K562 (cell line): Measurements from ENCODE around the gene RIN3. TPM values are rescaled to one million over a fixed set of nuclear protein-coding genes. Genes with fewer than 3 reads are reported as not detected.

Experiments used
- ATAC-seq: fragments of 200-7000 bp; cut with Tn5 transposase; 3 replicates; pipeline ENCODE4 v1.9.1; 2020; ENCODE audit warnings: moderate library complexity
- BruUV-seq: library from RNA; stranded (reverse); fragments of 400-500 nt; replicated peaks from 2 replicates; lab custom pipeline; 2021; lab: Mats Ljungman, UMichigan
- CTCF ChIA-PET: fragments of 300-600 bp; formaldehyde crosslinking; extraction: SDS; loops from one replicate; lab custom pipeline; 2021; ENCODE audit warnings: low intra/inter-chr PET ratio; lab: Yijun Ruan, JAX
- POLR2A ChIA-PET: fragments of 300-600, 350-650 bp; sonication (Branson Sonifier 250); formaldehyde crosslinking; extraction: SDS; loops from one replicate; lab custom pipeline; 2021; ENCODE audit warnings: antibody characterized with exemption, inconsistent platforms; lab: Yijun Ruan, JAX
- DNase-seq, 4 experiments: peaks; one replicate each; pipeline versions ENCODE4 v3.0.0 to v3.0.0-alpha.2; 2011 to 2018; ENCODE audit warnings: low spot score in 3 of 4, mixed read lengths in 3 of 4; ENCODE audit errors: extremely low read depth in 1 of 4
- FAIRE-seq: peaks from 2 replicates; lab custom pipeline; 2011; peaks lifted over from hg19 to GRCh38; lab: Jason Lieb, UNC
- H2AFZ ChIP-seq: 2 replicates; pipeline ENCODE4 v1.6.0; 2011; ENCODE audit warnings: low read depth, low read length, control low read depth, inconsistent platforms
- H3K27ac ChIP-seq: fragments of 200-600 bp; 3 replicates; pipeline ENCODE4 v1.8.0; 2011; ENCODE audit warnings: low read depth, mild to moderate bottlenecking, control low read depth, inconsistent platforms, low read length, moderate library complexity, mixed read lengths; ENCODE audit errors: extremely low read depth
- H3K27me3 ChIP-seq, 2 experiments: fragments of 300-600 bp in 1 of 2; 2 replicates in 1 of 2; 3 replicates in 1 of 2; pipeline versions ENCODE4 v1.6.0 to v1.8.0; 2011; ENCODE audit warnings: inconsistent platforms in 2 of 2, low read length in 2 of 2, mild to moderate bottlenecking in 1 of 2, mixed read lengths in 1 of 2, moderate library complexity in 1 of 2; ENCODE audit not compliant: control insufficient read depth in 2 of 2, insufficient read depth in 2 of 2
- H3K36me3 ChIP-seq: fragments of 300-600 bp; 3 replicates; pipeline ENCODE4 v1.8.0; 2011; ENCODE audit warnings: mild to moderate bottlenecking, low read length, inconsistent platforms; ENCODE audit not compliant: control insufficient read depth, insufficient read depth
- H3K4me1 ChIP-seq, 2 experiments: fragments of 200-600 bp in 1 of 2; replicated peaks in 1 of 2; 2 replicates in 1 of 2; 3 replicates in 1 of 2; pipeline versions ENCODE4 v1.5.1 to v1.8.0; 2011; ENCODE audit warnings: inconsistent platforms in 2 of 2, low read length in 2 of 2, mild to moderate bottlenecking in 1 of 2, mixed read lengths in 1 of 2, moderate library complexity in 1 of 2; ENCODE audit not compliant: control insufficient read depth in 2 of 2, insufficient read depth in 2 of 2
- H3K4me2 ChIP-seq: 2 replicates; pipeline ENCODE4 v1.6.1; 2011; ENCODE audit warnings: low read length, control low read depth, inconsistent platforms, mixed read lengths; ENCODE audit not compliant: insufficient read depth
- H3K4me3 ChIP-seq: fragments of 200-600 bp; sonication (generic), shearing (Covaris generic); 2 replicates; pipeline ENCODE4 v1.5.1; 2016; ENCODE audit warnings: control low read depth, inconsistent platforms
- H3K79me2 ChIP-seq: fragments of 200-600 bp; 3 replicates; pipeline ENCODE4 v1.8.0; 2011; ENCODE audit warnings: low read length, inconsistent platforms; ENCODE audit not compliant: control insufficient read depth, insufficient read depth
- H3K9ac ChIP-seq, 2 experiments: 2 replicates each; pipeline versions ENCODE4 v1.6.0 to v1.6.1; 2011; ENCODE audit warnings: low read depth in 2 of 2, low read length in 2 of 2, control low read depth in 1 of 2, inconsistent platforms in 1 of 2, mild to moderate bottlenecking in 1 of 2, mixed read lengths in 1 of 2; ENCODE audit not compliant: insufficient read depth in 1 of 2
- H3K9me1 ChIP-seq: one replicate; pipeline ENCODE4 v1.6.0; 2011; ENCODE audit warnings: inconsistent platforms, mild to moderate bottlenecking, low read length, moderate library complexity; ENCODE audit not compliant: control insufficient read depth, insufficient read depth
- H3K9me3 ChIP-seq: replicated peaks from 2 replicates; pipeline ENCODE4 v1.5.1; 2011; ENCODE audit warnings: low read depth, low read length, inconsistent platforms; ENCODE audit not compliant: control insufficient read depth, insufficient read depth
- H4K20me1 ChIP-seq: replicated peaks from 2 replicates; pipeline ENCODE4 v1.6.1; 2011; ENCODE audit warnings: low read length, inconsistent platforms, mixed read lengths; ENCODE audit not compliant: control insufficient read depth, insufficient read depth
- CREM ChIP-seq: IDR thresholded peaks from 2 replicates; pipeline ENCODE4 v1.6.1; 2014; ENCODE audit warnings: antibody characterized with exemption, low read depth
- DNMT1 ChIP-seq: fragments of 450-650 bp; IDR thresholded peaks from 2 replicates; pipeline ENCODE4 v1.6.1; 2016; ENCODE audit warnings: antibody characterized with exemption, mild to moderate bottlenecking
- PHF20 ChIP-seq: fragments of 450-650 bp; IDR thresholded peaks from 2 replicates; pipeline ENCODE4 v1.6.1; 2018; ENCODE audit not compliant: partially characterized antibody
- TCF7L2 ChIP-seq: fragments of 150-350 bp; IDR thresholded peaks from 2 replicates; pipeline ENCODE4 v1.6.1; 2016; ENCODE audit warnings: low read depth, mild to moderate bottlenecking, low read length, moderate library complexity
- ZFP36 ChIP-seq: fragments of 150-350 bp; IDR thresholded peaks from 2 replicates; pipeline ENCODE4 v1.6.1; 2018; ENCODE audit warnings: low read length, low read depth; ENCODE audit not compliant: partially characterized antibody
- ZNF655 ChIP-seq: fragments of 250-450 bp; sonication (Bioruptor Pico); IDR thresholded peaks from 2 replicates; pipeline ENCODE4 v1.5.0; 2021
- WGBS: fragments of 100-300 bp; shearing (Covaris generic); methylation state at CpG from one replicate; pipeline ENCODE4 v1.1.6; 2016; ENCODE audit warnings: low coverage, mixed read lengths; ENCODE audit not compliant: insufficient coverage; ENCODE audit errors: missing lambda C conversion rate; 5-methylcytosine and 5-hydroxymethylcytosine counted together
- in situ Hi-C: fragments of 300-500 bp; cut with MboI; formaldehyde crosslinking; loops from 4 replicates; pipeline ENCODE4 v1.15.0; 2018; ENCODE audit warnings: inconsistent platforms, mixed read lengths
- intact Hi-C: fragments of 100-400 bp; cut with micrococcal nuclease; formaldehyde crosslinking; loops from 2 replicates; pipeline ENCODE4 v1.14.2; 2022
- polyA plus RNA-seq, 8 experiments: library from polyadenylated mRNA; depleted of rRNA in 4 of 8; stranded (reverse) in 5 of 8; unstranded in 3 of 8; fragments of >200 nt; fragmentation: Nextera tagmentation in 2 of 8; fragmentation: Illumina TruSeq in 1 of 8; extraction: Ambion mirVana in 2 of 8; extraction: Trizol in 1 of 8; gene quantifications; 2 replicates each; pipeline versions ENCODE4 v1.2.1 to v1.2.3, GENCODE V29; 2011 to 2014; ENCODE audit warnings: inconsistent platforms in 1 of 8, missing spikeins in 1 of 8
- total RNA-seq, 7 experiments: library from RNA; depleted of rRNA in 6 of 7; stranded (reverse); fragments of >200 nt in 6 of 7; fragmentation: Illumina TruSeq in 2 of 7; extraction: Trizol in 2 of 7; gene quantifications; 2 replicates each; pipeline versions ENCODE4 v1.2.1 to v1.2.3, GENCODE V29; 2011 to 2021; ENCODE audit warnings: low replicate concordance in 1 of 7
- TF ChIP-seq, protein P1 (sequence below): sonication (generic); formaldehyde crosslinking; IDR thresholded peaks from 2 replicates; pipeline ENCODE4 v1.8.0; 2022; ENCODE audit warnings: mild to moderate bottlenecking, missing genetic modification reagents

RIN3 gene
- total and polyA plus RNA-seq, 9 of the 15 experiments (the other 6 are each of a cell fraction or from before 2014, with no cell fraction given), result 0.01 to 0.49 (median 0.08) TPM; not detected in 5

DNA sequence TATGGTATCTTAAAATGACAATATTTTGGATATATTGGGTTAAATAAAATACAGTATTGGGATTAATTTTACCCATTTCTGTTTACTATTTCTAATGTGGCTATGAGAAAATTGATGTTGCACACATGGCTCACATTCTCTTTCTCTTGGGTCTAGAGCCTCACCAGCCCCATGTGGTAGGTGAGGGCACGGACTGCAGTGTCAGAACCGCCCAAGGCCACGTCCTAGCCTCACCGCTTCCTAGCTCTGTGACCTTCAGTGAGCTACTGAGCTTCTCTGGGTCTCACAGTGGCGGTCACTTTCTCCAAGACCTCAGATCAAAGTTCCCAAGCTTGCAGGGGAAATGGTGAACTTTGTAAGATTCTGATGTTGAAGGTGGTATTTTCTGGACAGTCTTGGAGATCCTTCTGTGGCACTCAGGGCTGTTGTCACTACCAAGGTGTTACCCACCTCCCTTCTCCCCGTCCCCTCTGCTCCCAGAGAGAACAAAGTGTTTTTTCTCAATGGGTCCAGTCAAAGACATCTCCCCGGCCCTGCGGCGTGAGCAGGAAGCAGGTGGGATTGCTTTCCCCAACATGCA is 87.6 kb downstream of the RIN3 start:
- H3K9me3 ChIP-seq, result no peaks in the 10 kb centered on the region
- TF ChIP-seq, protein P1, sequence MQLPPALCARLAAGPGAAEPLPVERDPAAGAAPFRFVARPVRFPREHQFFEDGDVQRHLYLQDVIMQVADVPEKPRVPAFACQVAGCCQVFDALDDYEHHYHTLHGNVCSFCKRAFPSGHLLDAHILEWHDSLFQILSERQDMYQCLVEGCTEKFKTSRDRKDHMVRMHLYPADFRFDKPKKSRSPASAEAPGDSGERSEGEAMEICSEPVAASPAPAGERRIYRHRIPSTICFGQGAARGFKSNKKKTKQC (CRISPR knock-in tag), result no peak
- TF ChIP-seq PHF20, result no peak
- TF ChIP-seq TCF7L2, result no peak
- no peak for TF ChIP-seq CREM
- TF ChIP-seq ZFP36, result no peak
- TF ChIP-seq ZNF655 (CRISPR knock-in tag), result no peak
- TF ChIP-seq DNMT1, result no peak
- TF ChIP-seq, all 486 proteins: peak for 0
- H3K36me3 ChIP-seq, result no peaks in the 10 kb centered on the region
- no peak overlapping the region for H2AFZ ChIP-seq
- H3K9ac ChIP-seq, result no peak overlapping the region
- H3K4me2 ChIP-seq, result no peak overlapping the region
- in situ Hi-C loops (no loop called here), intact Hi-C loops (no loop called here)
- H3K79me2 ChIP-seq, result no peaks in the 10 kb centered on the region
- H3K4me1 ChIP-seq, result no peaks in the 10 kb centered on the region
- ChIA-PET POLR2A (no interaction called here), CTCF (no interaction called here)
- no TSS peak for BruUV-seq
- no peaks in the 10 kb centered on the region for H3K9me1 ChIP-seq
- no peak for ATAC-seq
- no peak for DNase-seq
- H4K20me1 ChIP-seq, result no peaks in the 10 kb centered on the region
- no peak overlapping the region for H3K27ac ChIP-seq
- 2% methylated on average over 6 of the region's 9 CpGs for WGBS
- H3K27me3 ChIP-seq, result peaks cover 0 to 14% of the 10 kb centered on the region in 2 experiments; a peak in 2 of 5 replicates
- no peak overlapping the region for H3K4me3 ChIP-seq
- FAIRE-seq, result no peak
